Cardiac fibroblast (primary cell): ENCODE data around the gene SLC2A6.

ENCODE experiments used
- DNase-seq, 2 donors: peaks; one replicate each; pipeline versions ENCODE4 v3.0.0 to v3.0.0-alpha.2; 2010; ENCODE audit warnings: low read depth in 2 of 2
- H3K4me3 ChIP-seq, 2 donors: replicated peaks in 1 of 2; 1 replicate in 1 of 2; 2 replicates in 1 of 2; pipeline ENCODE4 v1.5.1; 2011; ENCODE audit warnings: low read depth in 2 of 2, low read length in 2 of 2, mild to moderate bottlenecking in 2 of 2, moderate library complexity in 1 of 2
- CTCF ChIP-seq: IDR thresholded peaks from one replicate; pipeline ENCODE4 v1.5.1; 2011; ENCODE audit warnings: low read depth, mild to moderate bottlenecking, low read length, inconsistent platforms

The SLC2A6 gene

DNA sequence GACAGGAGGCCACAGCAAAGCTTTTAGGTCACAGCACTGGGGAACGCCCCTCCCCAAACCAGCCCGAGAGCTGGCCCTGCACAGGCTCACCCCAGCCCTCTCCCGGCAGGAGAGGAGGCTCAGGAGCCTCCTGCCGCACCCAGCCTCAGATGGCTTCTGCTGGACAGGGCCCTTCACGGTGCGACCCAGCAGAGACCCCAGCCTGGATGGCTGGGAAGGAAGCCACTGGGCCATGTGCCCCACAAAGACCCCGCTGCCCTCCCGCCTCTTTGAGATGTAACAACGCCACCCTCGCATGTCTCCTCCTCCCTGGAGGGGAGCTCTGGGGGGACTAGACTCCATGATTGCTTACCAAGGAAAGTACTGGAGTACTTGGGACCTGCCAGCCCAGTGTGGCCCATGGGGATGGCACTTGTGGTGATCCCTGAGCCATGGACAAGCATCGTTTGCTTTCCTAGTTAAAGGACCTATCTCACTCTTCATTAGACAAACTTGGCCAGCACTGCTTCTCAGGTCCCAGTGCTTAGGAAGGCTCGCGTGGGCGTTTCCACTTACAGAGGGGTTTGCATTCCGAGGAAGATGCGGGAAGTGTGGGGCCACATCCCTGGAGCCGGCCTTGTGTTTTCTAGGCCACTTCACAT lies 36.8 kb upstream of the SLC2A6 start:
- no peak for DNase-seq

DNA sequence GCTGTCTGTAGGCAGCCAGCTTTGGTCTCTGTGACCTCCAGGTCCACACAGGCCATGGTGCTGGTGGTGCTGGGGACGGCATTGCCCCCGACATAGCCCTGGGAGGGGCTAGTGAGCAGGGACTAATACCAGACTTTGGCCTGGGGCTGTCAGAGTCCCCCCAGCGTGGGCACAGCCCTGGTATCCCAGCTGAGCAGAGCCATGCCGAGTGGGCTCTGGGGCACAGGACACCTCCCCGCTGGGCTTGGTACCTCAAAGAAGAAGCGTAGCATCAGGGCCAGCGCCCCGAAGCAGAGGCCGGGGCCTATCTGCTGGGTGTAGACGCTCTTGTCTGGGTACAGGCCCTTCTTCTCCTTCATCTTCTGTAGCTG lies 36.3 kb upstream of the SLC2A6 start:
- TF ChIP-seq CTCF, result no peak
- DNase-seq, result no peak
- H3K4me3 ChIP-seq, result no peak overlapping the region

More for the DNA sequence above, 36.8 kb upstream of the SLC2A6 start:
- TF ChIP-seq CTCF, result no peak
- H3K4me3 ChIP-seq, result no peak overlapping the region

DNA sequence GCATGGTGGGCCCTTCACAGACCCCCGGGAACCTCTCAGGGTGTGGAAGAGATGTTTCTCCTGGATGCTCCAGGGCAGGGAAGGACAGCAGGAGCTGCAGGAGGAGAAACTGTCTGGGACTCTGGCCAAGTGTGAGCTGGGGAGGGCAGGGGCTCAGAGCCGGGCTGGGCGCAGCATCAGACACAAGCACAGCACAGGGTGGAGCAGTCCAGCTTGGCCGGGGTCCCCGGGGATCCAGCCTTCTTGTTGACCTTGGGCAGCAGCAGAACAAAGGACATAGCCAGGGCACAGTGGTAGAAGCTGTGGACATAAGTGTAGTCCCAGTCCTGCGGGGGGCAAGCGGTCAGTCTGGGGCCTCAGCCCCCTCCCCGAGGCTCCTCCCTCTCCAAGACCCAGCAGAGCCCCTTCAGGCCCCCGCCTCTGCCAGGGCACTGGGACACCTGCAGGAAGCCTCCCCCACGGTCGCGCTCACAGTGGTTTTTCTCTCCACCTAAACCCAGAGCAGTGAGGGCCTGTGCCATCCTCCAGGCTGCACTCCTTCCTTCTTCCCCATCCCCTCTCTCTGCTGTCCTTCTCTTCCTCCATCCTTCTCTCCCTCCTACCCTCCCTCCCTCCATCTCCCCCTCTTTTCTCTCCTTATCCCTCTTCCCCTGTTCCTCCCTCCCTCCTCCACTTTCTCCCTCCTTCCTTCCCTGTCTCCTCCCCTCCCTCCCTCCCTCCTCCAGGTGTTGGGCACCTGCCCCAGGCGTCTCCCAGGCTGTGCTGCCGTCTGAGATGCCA lies 35.8 kb upstream of the SLC2A6 start:
- TF ChIP-seq CTCF, result no peak
- DNase-seq, result peak in 1 of 2 donors; percentile 69
- H3K4me3 ChIP-seq, result no peak overlapping the region

DNA sequence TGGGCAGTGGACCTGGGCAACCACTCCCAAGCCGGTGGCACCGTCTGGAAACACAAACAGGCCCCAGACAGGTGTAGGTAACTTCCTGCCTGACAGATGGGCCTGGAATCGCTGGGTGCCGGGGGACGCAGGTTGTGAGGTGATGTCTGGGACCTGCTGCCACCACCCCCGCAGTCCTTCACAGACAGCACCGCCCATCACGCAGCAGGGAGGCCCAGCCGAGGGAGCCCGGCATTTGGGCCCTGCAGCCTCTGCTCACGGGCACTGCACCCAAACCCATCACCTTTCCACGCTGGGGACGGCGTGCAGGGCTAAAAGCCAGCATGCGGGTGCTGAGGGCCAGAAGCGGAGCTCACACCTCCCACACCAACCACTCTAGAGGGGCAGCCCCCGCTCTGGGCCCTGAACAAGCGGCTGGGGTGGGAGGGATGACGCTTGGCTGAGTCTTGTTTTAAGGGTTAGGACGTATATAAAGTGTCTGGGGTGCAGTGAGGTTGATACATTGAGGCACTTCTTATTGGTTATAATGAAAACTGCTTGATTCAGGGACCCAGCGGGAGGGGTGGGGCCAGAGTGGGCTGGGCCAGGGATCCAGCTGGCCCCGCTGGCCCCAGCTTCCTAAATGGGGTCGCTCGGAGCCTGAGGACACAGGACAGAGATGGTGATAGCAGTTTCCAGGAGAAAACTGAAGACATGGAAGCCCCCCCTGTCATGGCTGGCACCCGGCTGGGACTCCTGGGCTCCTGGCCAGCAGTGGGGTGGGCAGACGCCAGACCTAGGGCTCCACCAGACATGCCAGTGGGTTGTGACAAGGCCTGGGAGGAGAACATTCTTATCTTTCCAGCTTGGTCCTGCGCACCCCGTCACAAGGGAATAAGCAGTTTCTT lies 34.6 kb upstream of the SLC2A6 start:
- DNase-seq, result peak in 1 of 2 donors; percentile 36
- no peak for TF ChIP-seq CTCF
- H3K4me3 ChIP-seq, result no peak overlapping the region

DNA sequence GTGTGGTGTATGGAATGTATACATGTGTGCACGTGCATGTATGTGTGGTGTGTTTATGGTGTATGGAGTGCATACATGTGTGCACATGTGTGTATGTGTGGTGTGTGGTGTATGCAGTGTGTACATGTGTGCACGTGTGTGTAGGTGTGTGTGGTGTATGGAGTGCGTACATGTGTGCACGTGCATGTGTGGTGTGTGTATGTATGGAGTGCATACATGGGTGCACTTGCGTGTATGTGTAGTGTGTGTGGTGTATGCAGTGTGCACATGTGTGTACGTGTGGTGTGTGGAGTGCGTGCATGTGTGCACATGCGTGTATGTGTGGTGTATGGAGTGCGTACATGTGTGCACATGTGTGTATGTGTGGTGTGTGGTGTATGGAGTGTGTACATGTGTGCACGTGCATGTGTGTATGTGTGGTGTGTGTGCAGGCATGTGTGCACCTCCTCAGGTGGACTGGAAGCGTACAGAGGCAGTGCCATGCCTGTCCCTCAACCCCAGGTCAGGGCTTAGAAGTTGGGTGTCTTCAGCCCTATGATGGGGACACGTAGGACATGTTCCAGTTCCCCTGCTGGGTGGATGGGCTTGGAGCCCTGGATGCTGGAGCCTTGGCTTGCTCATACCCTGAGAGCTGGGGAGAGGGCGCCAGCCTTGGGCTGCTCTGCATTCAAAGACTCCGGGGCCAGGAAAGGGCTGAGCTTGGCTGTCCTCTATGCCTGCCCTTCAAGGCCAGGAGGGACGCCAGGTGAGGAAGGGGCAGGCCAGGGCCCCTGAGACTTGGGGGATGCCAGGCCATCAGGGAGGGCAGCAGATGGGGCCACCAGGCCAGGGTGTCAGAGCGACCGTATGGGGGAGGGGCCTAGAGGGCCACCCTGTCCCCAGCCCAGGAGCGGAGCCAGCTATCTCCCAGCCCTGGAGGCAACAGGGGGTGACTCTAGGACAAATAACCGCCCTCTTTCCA lies 33.6 kb upstream of the SLC2A6 start:
- no peak overlapping the region for H3K4me3 ChIP-seq
- DNase-seq, result no peak
- no peak for TF ChIP-seq CTCF

- no peak overlapping the region for H3K4me3 ChIP-seq
- no peak for TF ChIP-seq CTCF
- no peak for DNase-seq
These were observed 32.7 kb upstream of the SLC2A6 start for GRCh38 chr9:133511607-133512006.
